Stimulated activated CD4-positive, alpha-beta T cell treated with anti-CD3 and anti-CD28 coated beads, TNF-alpha, amount 100 ng/mL, for 4 hours (primary cell): ENCODE data around the gene PDE4B.
A peak's percentile ranks its signal among the peaks of the same experiment; 100 is the strongest.

ENCODE experiments used
- DNase-seq, 3 experiments: peaks; one replicate each; pipeline ENCODE4 v3.0.0-alpha.2; 2020; ENCODE audit warnings: low read depth in 3 of 3

PDE4B gene

DNA sequence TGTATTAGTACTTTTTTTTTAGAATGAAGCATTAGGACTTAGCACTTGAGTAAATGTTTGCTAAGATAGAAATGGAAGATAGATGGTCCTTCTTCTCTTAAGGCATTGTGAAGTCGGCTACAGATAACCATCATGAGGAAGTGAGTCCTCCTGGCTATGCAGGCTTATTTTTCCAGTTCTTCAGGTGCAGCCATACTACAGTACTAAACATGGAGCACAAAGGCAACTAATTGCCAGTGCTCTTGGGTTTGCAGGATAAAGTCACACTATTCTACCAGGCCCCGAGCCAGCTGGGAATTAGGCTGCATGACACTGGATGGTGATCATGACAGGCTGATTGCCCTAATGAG is 543.9 kb downstream of the PDE4B start:
- DNase-seq = no peak

DNA sequence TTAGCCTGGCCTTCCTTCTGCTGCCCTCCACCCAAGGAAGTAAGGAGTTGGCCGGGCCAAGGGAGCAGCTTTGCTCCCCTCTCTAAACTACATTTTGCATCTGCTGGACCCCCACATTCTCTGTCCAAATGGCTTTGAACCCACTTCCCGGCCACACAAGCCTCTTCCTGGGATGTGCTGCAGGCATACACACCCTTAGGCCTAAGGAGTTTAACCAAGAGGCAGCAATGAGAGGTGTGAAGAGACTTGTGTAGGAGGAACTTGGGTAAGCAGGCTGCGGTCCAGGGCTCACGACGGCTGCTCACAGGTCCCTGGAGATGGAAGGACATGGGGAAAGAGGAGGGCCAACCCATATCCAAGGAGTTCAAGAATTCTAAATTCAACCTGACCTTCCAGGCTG is 544.6 kb downstream of the PDE4B start:
- no peak for DNase-seq

DNA sequence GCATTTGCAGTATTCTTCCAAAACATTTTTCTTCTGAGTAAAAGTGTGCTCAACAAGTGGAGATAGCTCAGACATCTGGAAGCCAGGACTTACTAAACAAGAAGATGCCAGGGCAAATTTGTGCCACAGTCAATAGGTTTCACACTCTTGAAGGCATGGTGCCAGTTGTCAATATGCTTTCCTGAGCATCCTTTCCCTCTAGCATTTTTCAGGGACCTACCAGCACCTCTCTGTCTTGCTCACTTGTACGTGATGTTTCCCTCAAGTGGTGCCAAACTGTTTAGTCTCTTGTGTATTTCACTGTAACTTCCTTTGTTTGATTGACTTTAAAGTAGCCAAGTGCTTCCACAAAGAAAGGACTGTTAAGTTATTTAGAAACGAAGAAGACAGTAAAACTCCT is 547.2 kb downstream of the PDE4B start:
- DNase-seq = no peak

DNA sequence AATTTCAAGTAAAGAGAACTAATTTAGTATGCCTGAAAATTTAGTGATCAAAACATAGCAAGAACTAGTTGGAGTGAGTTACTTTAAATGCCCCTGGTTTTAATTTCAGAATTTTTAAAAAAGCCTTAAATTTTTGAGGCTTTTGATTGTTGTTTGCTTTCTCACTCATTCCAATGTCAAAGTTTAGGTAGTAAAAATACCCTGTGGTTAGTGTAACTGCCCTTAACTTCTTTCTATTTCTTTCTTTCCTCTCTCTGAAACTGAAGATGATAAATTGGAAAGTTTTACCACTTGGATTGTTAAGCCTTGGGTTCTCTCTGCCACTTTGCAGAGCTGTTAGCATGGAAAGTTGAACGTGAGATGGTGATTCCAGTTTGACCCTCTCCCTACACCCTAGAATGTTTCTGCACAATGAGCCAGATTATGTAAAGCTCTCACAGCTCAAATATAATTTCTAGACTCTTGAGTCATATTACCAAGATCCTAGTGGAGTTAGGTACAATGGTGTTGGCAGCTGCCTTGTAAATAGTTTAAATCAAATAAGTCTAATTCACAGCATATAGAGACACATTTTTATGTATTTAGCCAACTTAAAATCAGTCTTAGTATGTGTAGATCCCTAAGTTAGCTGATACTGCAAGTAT is 548.9 kb downstream of the PDE4B start:
- no peak for DNase-seq

DNA sequence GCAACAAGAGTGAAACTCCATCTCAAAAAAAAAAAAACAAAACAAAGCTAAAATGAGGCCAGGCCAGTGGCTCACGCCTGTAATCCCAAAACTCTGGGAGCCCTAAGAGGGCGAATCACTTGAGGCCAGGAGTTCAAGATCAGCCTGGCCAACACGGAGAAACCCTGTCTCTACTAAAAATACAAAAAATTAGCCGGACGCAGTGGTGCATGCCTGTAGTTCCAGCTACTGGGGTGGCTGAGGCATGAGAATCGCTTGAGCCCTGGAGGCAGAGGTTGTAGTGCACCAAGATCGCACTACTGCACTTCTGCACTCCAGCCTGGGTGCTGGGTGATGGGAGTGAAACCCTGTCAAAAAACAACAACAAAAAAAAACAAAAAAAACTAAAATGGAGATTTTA is 550.0 kb downstream of the PDE4B start:
- no peak for DNase-seq

DNA sequence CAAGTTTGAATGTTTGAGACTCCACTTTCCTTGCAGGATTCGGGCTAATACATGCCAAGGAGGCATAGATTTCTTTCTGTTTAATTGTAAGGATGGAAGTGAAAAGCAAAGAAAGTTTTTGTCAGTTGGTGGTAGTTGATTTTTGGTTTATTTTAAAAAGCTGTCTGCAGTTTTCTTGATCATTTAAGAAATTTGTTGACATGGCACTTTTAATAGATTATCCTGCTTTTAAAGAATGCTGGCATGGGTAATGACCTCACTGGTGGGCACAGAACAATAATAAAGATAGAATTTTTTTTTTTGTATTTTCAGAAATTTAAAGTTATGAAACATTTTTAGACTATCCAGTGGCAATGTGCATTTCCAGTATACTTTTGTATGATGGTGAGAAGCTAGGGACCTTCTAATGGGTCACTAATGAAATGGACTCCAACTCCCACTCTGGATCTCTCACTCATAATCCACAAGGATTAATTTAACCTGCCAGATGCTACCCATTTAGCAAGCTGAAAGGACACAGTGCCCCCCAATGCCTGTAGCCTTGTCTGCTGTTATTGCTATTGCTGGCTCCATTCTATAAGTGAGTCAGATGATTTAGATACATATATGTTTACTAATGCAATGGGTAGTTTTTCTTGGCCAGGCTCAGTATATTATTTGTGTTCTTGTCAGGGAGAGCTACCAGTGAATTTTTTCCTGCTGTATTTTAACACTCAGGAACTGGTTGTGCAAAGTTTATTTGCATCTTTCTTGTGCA is 551.1 kb downstream of the PDE4B start:
- DNase-seq = no peak

DNA sequence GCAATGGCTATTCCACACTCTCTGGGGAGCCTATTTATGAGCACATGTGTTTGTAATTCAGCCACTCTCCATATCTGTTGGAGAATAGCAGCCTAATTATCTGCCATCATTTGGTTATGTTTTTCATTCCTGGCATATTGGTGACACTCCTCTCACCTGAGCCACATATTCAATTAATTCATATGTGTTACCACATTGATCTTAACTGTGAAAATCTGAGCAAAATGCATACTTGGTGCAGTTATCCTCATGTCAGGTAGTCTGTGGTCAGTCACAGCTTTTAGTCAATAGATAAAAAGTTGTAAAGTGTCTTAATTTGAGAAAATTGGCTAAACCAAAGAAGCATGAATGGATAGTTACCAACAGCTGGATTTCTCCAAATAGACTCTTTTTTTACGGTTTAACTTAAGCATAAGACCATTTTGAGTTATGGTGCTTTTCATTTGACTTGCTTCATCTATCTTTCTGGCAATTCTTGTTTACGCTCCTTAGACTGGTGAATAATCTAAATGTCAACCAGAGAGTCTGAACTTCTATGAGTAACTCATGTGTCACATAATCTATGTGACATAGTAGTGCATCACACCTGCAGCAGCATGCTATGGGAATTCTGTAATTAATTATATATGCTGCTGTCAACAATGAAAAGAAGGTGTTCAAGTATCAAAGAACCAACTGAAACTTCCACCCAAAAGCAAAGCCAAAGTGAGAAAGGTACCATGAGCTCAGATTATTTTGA is 553.5 kb downstream of the PDE4B start:
- no peak for DNase-seq

DNA sequence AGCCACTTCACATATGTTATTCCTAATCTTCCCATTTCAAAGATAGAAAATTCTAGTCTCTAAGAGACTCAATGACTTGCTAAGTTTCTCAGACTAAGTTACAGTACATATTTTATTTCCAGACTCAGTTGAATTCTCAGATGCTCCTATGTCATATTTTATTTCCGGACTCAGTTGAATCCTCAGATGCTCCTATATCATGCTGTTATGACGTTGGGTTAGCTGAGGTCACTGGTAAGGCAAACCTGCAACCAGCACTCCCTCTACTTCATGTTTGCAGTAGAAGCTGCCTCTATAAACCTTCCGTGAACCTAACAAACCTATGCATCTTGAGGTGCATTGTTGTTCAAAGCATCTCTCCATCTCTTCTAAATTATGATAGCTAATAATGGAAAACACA is 554.2 kb downstream of the PDE4B start:
- DNase-seq = no peak

DNA sequence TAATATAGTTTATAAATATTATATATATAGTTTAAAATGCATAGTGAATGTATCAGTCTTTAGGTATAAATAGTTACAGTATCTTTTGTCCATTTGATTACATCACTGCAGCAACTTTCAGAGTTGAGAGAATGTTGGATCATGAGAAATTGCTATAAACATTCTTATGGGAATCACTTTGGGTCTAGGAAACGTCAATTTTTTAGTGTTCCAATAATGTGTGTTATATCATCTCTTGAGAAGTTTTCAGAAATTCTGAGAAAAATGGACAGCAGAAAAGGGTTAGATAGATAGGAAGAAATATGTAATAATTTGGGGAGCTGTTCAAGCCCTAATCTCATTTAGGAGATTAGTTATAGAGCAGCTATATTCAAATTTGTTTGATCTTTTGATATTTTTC is 556.1 kb downstream of the PDE4B start:
- DNase-seq = no peak

DNA sequence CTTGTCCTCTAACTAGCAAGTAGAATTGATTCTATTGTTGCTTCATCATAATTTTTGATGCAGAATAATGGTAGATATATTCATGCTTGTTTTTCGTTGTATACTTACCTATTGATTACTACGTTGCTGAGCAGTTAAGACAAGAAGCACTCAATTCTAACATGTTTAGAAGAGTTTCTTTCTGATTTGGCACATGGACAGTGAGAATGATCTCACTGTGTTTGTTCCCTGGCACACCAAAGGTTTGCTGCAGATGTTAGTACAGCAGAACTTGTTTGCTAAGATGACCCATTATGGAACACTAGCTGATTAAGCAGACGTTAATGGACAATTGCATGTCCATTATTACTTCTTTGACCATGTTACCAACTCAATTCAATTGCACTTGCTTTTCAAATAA is 556.5 kb downstream of the PDE4B start:
- DNase-seq = no peak

DNA sequence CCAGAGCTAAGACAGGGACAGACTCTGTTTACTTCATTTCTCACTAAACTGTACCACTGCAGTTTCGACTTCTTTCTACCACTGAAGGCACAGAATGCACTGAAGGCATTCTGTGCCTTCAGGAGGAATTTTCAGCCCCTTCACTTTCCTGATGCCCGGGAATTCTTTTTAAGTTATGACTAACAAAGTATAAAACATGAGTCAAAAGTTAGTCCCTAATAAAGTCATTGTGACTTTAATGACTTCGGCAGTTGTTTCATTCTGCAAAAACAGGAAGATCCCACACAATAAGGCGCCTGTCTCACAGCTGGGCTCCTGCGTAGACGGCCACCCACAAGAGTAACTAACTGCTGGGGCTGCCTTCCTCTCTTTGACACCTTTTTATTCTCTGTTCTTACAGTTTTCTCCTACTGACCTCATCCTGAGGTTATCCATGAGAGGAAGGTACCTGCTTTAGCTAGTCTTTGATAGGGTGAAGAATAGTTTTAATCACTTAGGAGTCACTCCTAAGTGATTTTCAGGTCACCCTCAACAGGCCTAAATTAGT is 557.4 kb downstream of the PDE4B start:
- DNase-seq = peak in 1 of 3 experiments; percentile 33

DNA sequence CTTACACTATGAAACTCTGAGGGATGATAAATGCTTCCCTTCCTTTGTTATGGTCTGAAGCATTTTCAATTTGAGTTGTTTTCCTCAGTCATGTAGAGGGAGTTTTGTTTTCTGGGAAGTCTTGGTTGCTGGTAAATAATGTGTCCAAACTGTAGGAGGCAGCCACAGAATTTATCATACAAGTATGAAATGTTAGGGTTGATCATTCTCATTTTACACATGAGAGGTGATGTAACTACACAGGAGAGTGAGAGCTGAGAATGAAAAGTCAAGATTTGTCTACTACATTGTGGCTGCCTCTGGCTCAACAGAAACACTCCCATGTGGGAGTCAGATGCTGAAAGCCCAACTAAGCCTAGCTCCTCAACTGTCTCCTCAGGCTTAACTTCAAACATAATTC is 558.8 kb downstream of the PDE4B start:
- DNase-seq = no peak

DNA sequence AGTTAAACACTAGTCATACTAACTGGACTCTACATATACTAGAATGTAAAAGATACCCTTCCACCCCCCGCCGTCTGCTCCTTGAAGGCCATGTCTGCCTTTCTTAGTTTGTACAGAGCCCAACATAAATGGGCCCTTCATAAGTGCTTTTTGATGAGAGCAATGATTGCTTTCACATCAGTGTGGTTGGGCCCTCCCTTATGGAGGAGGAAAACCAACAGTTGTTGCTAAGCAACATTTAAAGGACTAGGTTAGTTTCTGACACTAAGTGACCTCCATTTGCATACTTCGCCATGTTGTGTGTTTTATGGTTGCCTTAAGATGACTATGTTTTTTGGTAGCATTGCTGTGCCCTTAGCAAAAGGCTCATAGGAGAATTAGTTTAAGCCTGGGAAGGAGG is 559.2 kb downstream of the PDE4B start:
- DNase-seq = no peak

DNA sequence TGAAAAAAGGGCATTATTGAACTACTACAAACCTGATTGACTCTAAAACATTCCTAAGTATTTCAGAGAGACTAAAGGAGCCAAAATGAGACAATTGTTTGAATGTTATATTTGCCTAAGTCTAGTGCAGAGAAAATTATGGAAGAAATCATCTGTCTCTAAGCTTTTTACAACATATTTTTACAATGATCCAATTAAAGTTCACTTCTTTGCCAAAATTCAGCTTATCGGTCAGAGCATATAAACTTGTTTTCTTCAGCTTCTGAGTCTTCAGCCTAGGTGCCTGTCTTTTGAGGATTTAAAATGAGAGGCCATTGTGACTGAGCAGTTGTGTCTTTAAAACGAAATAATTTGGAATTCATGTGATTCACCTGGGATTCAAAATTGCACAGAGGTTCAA is 560.1 kb downstream of the PDE4B start:
- no peak for DNase-seq

DNA sequence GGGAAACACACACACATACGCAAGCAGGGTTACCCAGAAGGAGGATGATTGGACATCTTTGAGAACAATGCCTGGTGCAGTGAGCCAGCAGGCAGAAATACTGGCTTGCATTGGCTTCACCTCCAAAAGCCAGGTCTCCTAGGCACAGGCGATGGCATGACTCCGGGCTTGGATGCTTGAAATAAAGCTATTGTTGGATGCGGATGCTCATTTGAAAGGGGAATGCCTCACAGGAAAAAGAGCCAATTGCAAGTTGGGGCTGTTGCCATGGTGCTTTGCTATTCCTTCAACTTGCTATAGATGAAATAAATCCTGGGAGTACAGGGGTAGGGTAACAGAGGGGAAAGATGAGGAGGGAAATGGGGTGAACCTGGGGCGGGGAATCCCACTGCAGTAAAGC is 560.6 kb downstream of the PDE4B start:
- no peak for DNase-seq

DNA sequence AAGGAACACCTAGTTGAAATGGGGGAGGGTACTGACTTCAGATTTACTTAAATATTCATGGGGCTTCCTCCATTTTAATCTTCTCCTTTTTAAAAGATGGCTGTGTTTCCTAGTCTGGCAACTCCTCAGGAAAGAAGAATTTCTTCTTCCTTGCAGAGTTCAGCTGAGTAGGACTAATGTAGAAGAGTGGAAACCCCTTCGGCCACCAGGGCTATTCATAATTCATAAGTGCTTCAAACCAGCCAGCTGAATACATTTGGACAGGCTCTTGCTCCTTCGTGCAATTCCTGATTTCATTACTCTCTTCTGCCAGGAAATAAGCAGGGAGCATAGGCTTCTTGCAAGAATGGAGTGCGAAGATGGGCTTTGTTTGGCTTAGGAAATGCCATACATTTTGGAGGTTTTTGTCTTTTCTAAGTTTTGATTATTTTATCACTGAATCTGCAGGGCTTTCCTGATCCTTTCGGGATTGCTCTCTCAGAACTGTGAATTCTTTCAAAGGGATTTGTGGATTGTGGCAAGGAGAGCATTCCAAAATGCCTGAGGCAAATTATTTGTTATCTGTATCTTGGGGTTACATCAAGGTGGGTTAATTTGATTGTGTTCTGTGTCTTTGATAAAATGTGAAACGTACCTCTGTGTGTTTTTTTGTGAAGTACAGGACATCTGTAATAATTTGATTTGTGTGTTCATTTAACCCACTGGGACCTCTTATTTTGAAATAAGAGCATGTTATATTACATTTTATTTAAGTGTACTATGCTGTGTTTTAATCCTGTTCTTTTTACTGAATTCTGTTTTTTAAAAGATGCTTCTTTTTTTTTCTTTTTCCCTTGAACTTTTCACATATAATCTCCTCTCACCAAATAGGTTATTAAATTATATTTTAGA is 561.9 kb downstream of the PDE4B start:
- DNase-seq = no peak

DNA sequence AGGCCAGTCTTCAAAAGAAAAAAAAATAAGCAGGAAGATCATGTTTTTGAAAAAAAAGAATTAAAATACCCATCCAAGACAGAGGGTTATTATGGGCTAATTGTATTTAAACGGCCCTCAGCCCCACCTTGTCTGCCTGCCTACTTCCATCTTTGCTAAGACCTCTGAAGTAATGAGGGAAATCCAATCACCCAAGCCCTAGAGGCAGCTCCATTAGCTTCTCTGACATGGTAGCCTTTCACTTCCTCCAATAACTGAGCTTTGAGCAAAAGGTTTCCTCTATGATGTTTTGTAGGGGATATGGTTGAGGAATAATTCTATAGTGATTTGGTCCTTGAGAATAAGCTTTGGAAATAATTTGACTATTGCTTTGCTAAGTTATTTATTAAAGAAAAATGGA is 563.1 kb downstream of the PDE4B start:
- no peak for DNase-seq

DNA sequence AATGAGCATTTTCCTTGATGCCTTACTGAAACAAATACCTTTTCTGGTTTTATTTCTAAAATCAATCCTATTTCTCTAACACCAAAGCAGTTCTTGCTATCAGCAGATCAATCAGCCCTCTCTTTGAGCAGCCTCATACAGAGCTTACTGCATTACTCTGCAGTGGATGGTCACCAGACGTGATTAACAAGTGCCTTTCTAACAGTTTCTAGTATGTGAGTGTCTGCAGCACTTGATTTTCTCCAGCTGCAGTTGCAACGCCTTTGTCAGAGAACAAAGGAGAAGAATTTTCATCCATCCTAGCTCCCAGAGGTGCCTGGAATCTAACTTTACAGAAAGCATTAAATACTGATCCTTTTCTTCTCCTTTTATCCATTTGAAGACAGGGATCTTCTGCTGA is 563.9 kb downstream of the PDE4B start:
- DNase-seq = no peak

DNA sequence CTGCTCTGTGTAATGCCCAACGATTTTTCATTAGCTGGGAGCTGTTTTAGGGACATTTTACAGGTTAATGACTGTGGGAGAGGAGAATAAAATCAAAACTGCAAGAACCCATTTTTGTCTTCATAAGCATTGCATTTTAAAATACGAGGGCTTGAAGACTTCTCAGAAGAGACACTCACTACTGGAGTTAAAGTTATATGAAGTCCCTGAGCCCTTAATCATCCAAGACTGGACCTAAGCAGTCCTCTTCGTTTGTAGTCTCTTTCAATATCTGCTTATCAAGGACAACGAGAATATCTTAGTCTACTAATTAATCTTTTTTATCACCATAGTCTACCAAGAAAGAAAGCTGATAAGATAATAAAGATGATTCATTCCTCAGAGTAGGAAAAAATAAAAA is 564.3 kb downstream of the PDE4B start:
- no peak for DNase-seq

DNA sequence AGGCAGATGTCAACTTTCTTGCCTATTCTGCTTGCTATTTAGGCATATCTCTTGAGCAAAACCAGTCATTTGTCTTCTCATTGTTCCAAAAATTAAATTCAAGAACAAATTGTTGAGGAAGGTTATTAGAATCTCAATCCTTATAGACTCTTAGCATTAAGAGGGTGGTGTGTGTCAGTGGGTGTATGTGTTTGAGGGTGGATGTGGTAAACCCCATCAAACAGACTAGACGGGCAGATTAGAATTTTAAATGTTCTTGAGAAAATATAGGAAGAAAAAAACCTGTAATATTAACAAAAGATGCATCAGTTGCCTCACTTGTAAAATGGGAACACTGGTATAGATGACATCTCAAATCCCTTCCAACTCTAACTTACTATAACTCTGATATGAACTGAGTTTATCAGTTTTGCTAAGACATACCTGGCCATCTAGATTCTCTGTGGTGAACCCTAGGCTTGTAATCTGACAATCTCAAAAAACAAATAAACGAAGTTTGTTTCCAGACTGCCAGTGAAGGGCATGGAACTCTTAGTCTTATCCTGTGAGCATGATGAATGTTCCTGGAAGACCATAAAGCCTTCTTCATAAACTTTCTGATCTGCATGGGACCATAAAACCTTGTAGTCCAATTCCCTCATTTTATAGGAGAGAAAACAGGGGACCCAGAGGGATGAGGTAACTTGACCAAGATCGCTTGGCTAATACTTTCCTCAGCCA is 564.9 kb downstream of the PDE4B start:
- DNase-seq = no peak

DNA sequence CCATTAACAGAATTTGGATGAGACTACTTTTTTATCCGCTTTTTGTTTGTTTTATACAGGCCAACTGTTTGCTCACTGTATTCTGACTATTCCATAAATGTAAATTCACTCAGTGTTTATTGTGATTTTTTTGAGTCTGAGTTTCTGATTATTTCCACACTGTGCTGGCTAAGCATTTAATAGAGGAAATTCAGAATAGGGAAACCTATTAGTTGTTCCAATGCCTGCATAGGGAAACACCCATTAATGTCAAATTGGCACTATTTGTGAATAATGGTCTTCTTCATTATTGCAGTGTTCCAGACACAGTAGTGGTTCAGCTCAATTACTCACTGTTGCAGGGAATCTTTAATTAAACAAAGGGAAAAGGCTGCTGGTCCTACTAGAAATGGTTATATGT is 566.6 kb downstream of the PDE4B start:
- DNase-seq = no peak
